Stomach (tissue), 4 donors: ENCODE data around the gene CCNK.

Source experiments
- CTCF ChIP-seq, 7 experiments: fragments of 450-650 bp in 4 of 7; fragments of 200-600 bp in 3 of 7; sonication (generic) in 3 of 7; IDR thresholded peaks; one replicate each; pipeline ENCODE4 v1.5.1; 2016 to 2019; ENCODE audit warnings: antibody characterized with exemption in 7 of 7, control low read depth in 2 of 7, mild to moderate bottlenecking in 1 of 7
- EP300 ChIP-seq: sonication (generic); formaldehyde crosslinking; IDR thresholded peaks from one replicate; pipeline ENCODE4 v1.6.1; 2017; ENCODE audit warnings: antibody characterized with exemption

DNA sequence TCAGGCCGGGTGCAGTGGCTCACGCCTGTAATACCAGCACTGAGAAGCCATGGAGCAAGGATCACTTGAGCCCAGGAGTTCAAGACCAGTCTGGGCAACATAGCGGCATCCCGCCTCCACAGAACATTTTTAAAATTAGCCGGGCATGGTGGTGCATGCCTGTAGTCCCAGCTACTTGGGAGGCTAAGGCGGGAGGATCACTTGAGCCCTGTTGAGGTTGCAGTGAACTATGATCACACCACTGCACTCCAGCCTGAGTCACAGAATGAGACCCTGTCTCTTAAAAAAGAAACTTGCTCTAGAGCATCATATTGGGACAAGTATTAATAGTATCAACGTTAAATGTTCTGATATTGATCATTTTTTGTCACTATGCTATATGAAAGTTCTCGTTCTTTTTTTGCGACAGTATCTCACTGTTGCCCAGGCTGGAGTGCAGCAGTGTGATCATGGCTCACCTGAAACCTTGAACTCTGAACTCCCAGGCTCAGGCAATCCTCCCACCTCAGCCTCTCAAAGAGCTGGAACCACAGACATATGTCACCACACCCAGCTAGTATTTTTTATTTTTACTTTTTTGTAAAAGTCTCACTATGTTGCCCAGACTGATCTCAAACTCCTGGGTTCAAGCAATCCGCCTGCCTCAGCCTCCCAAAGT is 75.1 kb downstream of the CCNK start:
- no peak for TF ChIP-seq CTCF (IDR thresholded peaks at IDR 0.05)
- no peak for TF ChIP-seq EP300
